HCT116 (cell line): Measurements from ENCODE around the gene DKK3.

Experiments used
- CBX3 ChIP-seq: IDR thresholded peaks from 2 replicates; pipeline ENCODE4 v1.6.1; 2012; ENCODE audit warnings: low read depth
- POLR2A ChIP-seq: IDR thresholded peaks from 2 replicates; pipeline ENCODE4 v1.7.0; 2011; ENCODE audit warnings: borderline replicate concordance; ENCODE audit not compliant: insufficient read depth, insufficient read length; ENCODE audit errors: extremely low read depth
- POLR2AphosphoS5 ChIP-seq: IDR thresholded peaks from 2 replicates; pipeline ENCODE4 v1.6.1; 2011; ENCODE audit warnings: mild to moderate bottlenecking, low read depth, low read length, moderate library complexity
- ZNF274 ChIP-seq: fragments of 200-500 bp; sonication (Bioruptor generic); IDR thresholded peaks from 2 replicates; pipeline ENCODE4 v1.6.1; 2014; ENCODE audit warnings: mild to moderate bottlenecking, low read depth, low read length, inconsistent platforms
- TF ChIP-seq, protein P1 (sequence below), 3 experiments: fragments of 200-600 bp in 1 of 3; sonication (generic) in 1 of 3; IDR thresholded peaks in 2 of 3; conservative IDR thresholded peaks in 1 of 3; 2 replicates each; pipeline ENCODE4 v1.5.1; 2012 to 2017; ENCODE audit warnings: low read depth in 2 of 3, low read length in 2 of 3, antibody characterized with exemption in 1 of 3, borderline replicate concordance in 1 of 3, control low read depth in 1 of 3, mild to moderate bottlenecking in 1 of 3, mixed read lengths in 1 of 3, mixed run types in 1 of 3, moderate library complexity in 1 of 3; ENCODE audit not compliant: insufficient read depth in 1 of 3
- TF ChIP-seq, protein P2 (sequence below): IDR thresholded peaks from 2 replicates; pipeline ENCODE4 v1.6.1; 2012
- TF ChIP-seq, protein P3 (sequence below): IDR thresholded peaks from 2 replicates; pipeline ENCODE4 v1.6.1; 2012

DNA sequence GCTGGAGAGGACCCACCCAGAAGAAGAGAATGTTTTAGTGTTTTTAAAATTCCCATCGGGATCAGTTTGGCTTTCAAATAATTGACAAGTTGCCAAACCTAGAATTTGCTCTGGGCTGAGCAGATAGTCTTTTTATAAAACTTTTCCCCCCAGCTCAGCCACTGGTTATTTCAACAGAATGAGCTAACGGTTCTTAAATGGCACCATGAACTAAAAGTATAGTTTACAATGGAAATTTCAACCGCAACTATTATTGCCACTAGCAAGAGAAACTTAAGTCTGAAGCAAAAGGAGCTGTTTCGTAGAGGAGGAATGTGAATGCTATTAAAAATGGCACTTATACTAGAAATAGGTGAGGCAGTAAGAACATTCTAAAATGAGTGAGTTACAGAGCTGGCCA, 3.4 kb downstream of the DKK3 start:
- no peak for TF ChIP-seq ZNF274
- TF ChIP-seq, protein P1, sequence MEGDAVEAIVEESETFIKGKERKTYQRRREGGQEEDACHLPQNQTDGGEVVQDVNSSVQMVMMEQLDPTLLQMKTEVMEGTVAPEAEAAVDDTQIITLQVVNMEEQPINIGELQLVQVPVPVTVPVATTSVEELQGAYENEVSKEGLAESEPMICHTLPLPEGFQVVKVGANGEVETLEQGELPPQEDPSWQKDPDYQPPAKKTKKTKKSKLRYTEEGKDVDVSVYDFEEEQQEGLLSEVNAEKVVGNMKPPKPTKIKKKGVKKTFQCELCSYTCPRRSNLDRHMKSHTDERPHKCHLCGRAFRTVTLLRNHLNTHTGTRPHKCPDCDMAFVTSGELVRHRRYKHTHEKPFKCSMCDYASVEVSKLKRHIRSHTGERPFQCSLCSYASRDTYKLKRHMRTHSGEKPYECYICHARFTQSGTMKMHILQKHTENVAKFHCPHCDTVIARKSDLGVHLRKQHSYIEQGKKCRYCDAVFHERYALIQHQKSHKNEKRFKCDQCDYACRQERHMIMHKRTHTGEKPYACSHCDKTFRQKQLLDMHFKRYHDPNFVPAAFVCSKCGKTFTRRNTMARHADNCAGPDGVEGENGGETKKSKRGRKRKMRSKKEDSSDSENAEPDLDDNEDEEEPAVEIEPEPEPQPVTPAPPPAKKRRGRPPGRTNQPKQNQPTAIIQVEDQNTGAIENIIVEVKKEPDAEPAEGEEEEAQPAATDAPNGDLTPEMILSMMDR (IDR thresholded peaks at IDR 0.05 in 2 of 3, conservative IDR thresholded peaks at IDR 0.05 in 1 of 3; ENCODE audit: borderline replicate concordance in 1 of 3, insufficient read depth in 1 of 3, low read depth in 2 of 3, low read length in 2 of 3): no peak
- no peak for TF ChIP-seq POLR2AphosphoS5
- TF ChIP-seq POLR2A: no peak
- TF ChIP-seq, protein P2, sequence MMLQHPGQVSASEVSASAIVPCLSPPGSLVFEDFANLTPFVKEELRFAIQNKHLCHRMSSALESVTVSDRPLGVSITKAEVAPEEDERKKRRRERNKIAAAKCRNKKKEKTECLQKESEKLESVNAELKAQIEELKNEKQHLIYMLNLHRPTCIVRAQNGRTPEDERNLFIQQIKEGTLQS: no peak
- TF ChIP-seq, protein P3, sequence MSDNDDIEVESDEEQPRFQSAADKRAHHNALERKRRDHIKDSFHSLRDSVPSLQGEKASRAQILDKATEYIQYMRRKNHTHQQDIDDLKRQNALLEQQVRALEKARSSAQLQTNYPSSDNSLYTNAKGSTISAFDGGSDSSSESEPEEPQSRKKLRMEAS: no peak
- TF ChIP-seq CBX3: no peak
